ENCODE results near the gene SETD6.

SETD6 gene

GRCh38 chr16:58533751-58534470 is 18.6 kb downstream of the SETD6 start (continued):
- TF ChIP-seq ZNF776 (tag by site-specific recombination; IDR thresholded peaks at IDR 0.05; ENCODE audit: borderline replicate concordance), result no peak

GRCh38 chr16:58535100-58535499 is 19.8 kb downstream of the SETD6 start:
- H3K36me3 ChIP-seq (ENCODE audit: control insufficient read depth in 2 of 2, insufficient read depth in 1 of 2, low read length in 2 of 2), result peaks cover 74 to 99% of the 10 kb centered on the region in 2 experiments
- TF ChIP-seq ZNF629 (tag by site-specific recombination; IDR thresholded peaks at IDR 0.05) (no peak), MEIS1 (CRISPR knock-in tag; IDR thresholded peaks at IDR 0.05; ENCODE audit: borderline replicate concordance) (no peak), ZNF530 (tag by site-specific recombination; IDR thresholded peaks at IDR 0.05; ENCODE audit: low read depth) (no peak)
- H3K27ac ChIP-seq (ENCODE audit: extremely low read depth, low read depth, low read length), result no peak overlapping the region
- no peaks in the 10 kb centered on the region for H3K4me1 ChIP-seq (ENCODE audit: control insufficient read depth, insufficient read depth, low read length)
- no peaks in the 10 kb centered on the region for H3K9me3 ChIP-seq (ENCODE audit: control insufficient read depth, insufficient read depth, low read depth, low read length)
- no peak overlapping the region for H3K4me3 ChIP-seq (ENCODE audit: low read depth, low read length)
- POLR2A ChIA-PET, result no interaction called here
- CTCF ChIA-PET, result interaction anchor here (1.0 kb wide), 1 partner anchor 13 kb away, joined by 4 read pairs; no protein-coding TSS in a partner anchor

GRCh38 chr16:58536278-58536677 is 21.0 kb downstream of the SETD6 start:
- CTCF ChIA-PET, result interaction anchor here (0.7 kb wide), 2 partner anchors 140 to 1063 kb away, joined by 3 to 4 read pairs; no protein-coding TSS in a partner anchor
- 0 out of 2 replicates have a peak, but pooled peaks have one; percentile 42 for TF ChIP-seq ZNF664 (tag by site-specific recombination; IDR thresholded peaks at IDR 0.05)
- TF ChIP-seq ZFP37 (tag by site-specific recombination; IDR thresholded peaks at IDR 0.05), result no peak
- Histone ChIP-seq H3K36me3 (ENCODE audit: control insufficient read depth in 2 of 2, insufficient read depth in 1 of 2, low read length in 2 of 2) (peaks cover 76 to 98% of the 10 kb centered on the region in 2 experiments), H3K27ac (ENCODE audit: extremely low read depth, low read depth, low read length) (no peak overlapping the region), H3K4me1 (ENCODE audit: control insufficient read depth, insufficient read depth, low read length) (no peaks in the 10 kb centered on the region), H3K9me3 (ENCODE audit: control insufficient read depth, insufficient read depth, low read depth, low read length) (no peaks in the 10 kb centered on the region), H3K4me3 (ENCODE audit: low read depth, low read length) (no peak overlapping the region)
- POLR2A ChIA-PET, result no interaction called here

- Histone ChIP-seq H3K36me3 (ENCODE audit: control insufficient read depth in 2 of 2, insufficient read depth in 1 of 2, low read length in 2 of 2) (peaks cover 74 to 98% of the 10 kb centered on the region in 2 experiments), H3K4me3 (ENCODE audit: low read depth, low read length) (no peak overlapping the region), H3K27ac (ENCODE audit: extremely low read depth, low read depth, low read length) (no peak overlapping the region), H3K4me1 (ENCODE audit: control insufficient read depth, insufficient read depth, low read length) (no peaks in the 10 kb centered on the region), H3K9me3 (ENCODE audit: control insufficient read depth, insufficient read depth, low read depth, low read length) (no peaks in the 10 kb centered on the region)
- ChIA-PET POLR2A (interaction anchor here (0.6 kb wide), 1 partner anchor 14 kb away, joined by 7 read pairs; no protein-coding TSS in a partner anchor), CTCF (interaction anchor here (0.6 to 1.6 kb wide), 4 partner anchors 14 to 219 kb away, joined by 3 to 5 read pairs (median 4); no protein-coding TSS in a partner anchor)
- TF ChIP-seq ZFP41 (tag by site-specific recombination; IDR thresholded peaks at IDR 0.05; ENCODE audit: borderline replicate concordance) (no peak), ZNF510 (tag by site-specific recombination; IDR thresholded peaks at IDR 0.05; ENCODE audit: insufficient replicate concordance) (no peak), ZNF148 (tag by site-specific recombination; IDR thresholded peaks at IDR 0.05; ENCODE audit: borderline replicate concordance) (no peak), ZNF248 (tag by site-specific recombination; IDR thresholded peaks at IDR 0.05) (no peak), ZNF426 (tag by site-specific recombination; IDR thresholded peaks at IDR 0.05) (no peak), ZBTB48 (tag by site-specific recombination; IDR thresholded peaks at IDR 0.05) (no peak), ZNF362 (tag by site-specific recombination; IDR thresholded peaks at IDR 0.05) (no peak), GLI4 (tag by site-specific recombination; IDR thresholded peaks at IDR 0.05) (no peak), ZNF560 (tag by site-specific recombination; IDR thresholded peaks at IDR 0.05; ENCODE audit: borderline replicate concordance) (no peak)
These were observed 22.0 kb downstream of the SETD6 start for GRCh38 chr16:58537124-58537906.
